Right kidney (tissue), 1 donor: ENCODE measurements around the gene LRP1B.
A peak's percentile ranks its signal among the peaks of the same experiment; 100 is the strongest.

ENCODE experiments used
- DNase-seq: peaks from one replicate; pipeline ENCODE4 v3.0.0-alpha.2; 2016

Gene LRP1B

GRCh38 chr2:141570474-141571131 lies 560.2 kb downstream of the LRP1B start:
- no peak for DNase-seq

GRCh38 chr2:141569941-141570340 lies 560.9 kb downstream of the LRP1B start:
- DNase-seq = no peak

- no peak for DNase-seq
Observed at GRCh38 chr2:141565597-141565996, 565.2 kb downstream of the LRP1B start.

GRCh38 chr2:141560723-141561122 lies 570.1 kb downstream of the LRP1B start:
- no peak for DNase-seq

GRCh38 chr2:141557329-141558095 lies 573.3 kb downstream of the LRP1B start:
- DNase-seq = no peak

- DNase-seq = no peak
Observed at GRCh38 chr2:141555876-141556470, 574.8 kb downstream of the LRP1B start.

- peak; percentile 22 for DNase-seq
Observed at GRCh38 chr2:141554810-141555209, 576.0 kb downstream of the LRP1B start.

GRCh38 chr2:141534666-141535362 lies 596.0 kb downstream of the LRP1B start:
- no peak for DNase-seq

GRCh38 chr2:141529659-141530058 lies 601.2 kb downstream of the LRP1B start:
- no peak for DNase-seq

- no peak for DNase-seq
Observed at GRCh38 chr2:141528990-141529389, 601.8 kb downstream of the LRP1B start.

- DNase-seq = no peak
Observed at GRCh38 chr2:141526760-141527159, 604.1 kb downstream of the LRP1B start.

- DNase-seq = no peak
Observed at GRCh38 chr2:141524777-141525176, 606.0 kb downstream of the LRP1B start.

GRCh38 chr2:141523199-141523598 lies 607.6 kb downstream of the LRP1B start:
- no peak for DNase-seq

GRCh38 chr2:141522702-141523101 lies 608.1 kb downstream of the LRP1B start:
- no peak for DNase-seq

- no peak for DNase-seq
Observed at GRCh38 chr2:141522048-141522447, 608.8 kb downstream of the LRP1B start.

- no peak for DNase-seq
Observed at GRCh38 chr2:141519906-141520305, 610.9 kb downstream of the LRP1B start.

- DNase-seq = no peak
Observed at GRCh38 chr2:141517852-141518421, 612.9 kb downstream of the LRP1B start.

GRCh38 chr2:141517180-141517851 lies 613.5 kb downstream of the LRP1B start:
- no peak for DNase-seq

GRCh38 chr2:141515931-141516330 lies 614.9 kb downstream of the LRP1B start:
- DNase-seq = no peak

GRCh38 chr2:141513853-141514252 lies 617.0 kb downstream of the LRP1B start:
- no peak for DNase-seq

GRCh38 chr2:141508806-141509595 lies 621.8 kb downstream of the LRP1B start:
- DNase-seq = no peak
